GM19025 (cell line): ENCODE data around the gene BCL2A1.
"Not testable (repeated sequence)": the region's sequence is repeated elsewhere in the genome, so short reads cannot be mapped to it uniquely, and the experiment has no call there.

Source experiments
- ATAC-seq: cut with Tn5 transposase; IDR thresholded peaks from one replicate; pipeline ENCODE4 v1.9.1; 2021; ENCODE audit warnings: mild to moderate bottlenecking, low read depth, moderate library complexity; ENCODE audit not compliant: unreplicated experiment

The BCL2A1 gene

DNA sequence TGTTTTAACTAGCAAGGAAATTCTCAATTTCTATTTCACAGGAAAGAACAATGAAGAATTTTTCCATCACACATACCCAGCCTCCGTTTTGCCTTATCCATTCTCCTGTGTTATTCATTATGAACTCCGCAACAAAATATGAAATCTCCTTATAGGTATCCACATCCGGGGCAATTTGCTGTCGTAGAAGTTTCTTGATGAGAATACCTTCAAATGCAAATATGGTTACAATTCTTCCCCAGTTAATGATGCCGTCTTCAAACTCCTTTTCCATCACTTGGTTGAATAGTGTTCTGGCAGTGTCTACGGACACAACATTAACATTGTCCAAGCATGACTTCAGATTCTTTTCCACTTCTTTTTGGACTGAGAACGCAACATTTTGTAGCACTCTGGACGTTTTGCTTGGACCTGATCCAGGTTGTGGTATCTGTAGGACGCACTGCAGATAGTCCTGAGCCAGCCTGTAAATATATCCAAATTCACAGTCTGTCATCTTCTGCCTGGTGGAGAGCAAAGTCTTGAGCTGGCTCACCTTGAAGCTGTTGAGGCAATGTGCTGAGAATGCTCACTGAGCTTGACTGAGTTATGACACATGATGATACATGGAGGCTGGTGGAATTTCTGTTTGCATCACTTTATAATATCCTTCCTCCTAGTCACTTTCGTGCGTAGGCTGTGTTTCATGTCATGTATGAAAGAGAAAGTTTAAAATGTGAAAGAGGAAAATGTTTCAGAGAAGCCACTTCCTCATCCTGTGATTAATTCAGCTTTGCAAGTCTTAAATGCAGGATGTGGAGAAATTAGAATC, at the start of gene BCL2A1:
Gene BCL2A1, minus strand, starts transcription at position 573 of the 811 bp plus-strand sequence. Its CDS starts 77 bp downstream, at position 496.
- ATAC-seq: peak; percentile 43

DNA sequence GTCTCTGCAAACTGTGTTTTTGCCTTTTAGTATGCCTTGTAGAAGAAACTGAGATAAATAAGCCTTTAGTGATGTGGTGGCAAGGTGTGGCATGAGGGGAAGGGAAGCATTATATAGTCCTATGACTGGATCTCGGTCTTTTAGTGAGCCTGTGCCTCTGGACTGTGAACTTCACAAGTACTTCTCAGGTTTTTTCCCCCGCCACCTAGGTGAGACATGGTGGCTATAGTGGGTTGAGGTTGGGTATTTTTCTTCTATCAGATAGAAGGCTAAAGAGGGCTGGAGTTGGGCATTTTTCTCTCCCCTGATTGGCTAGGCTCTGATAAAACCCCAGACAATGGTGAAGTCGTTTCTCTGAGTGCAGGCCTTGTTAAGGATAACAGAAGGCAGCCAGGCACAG, 49.7 kb upstream of the BCL2A1 start:
- ATAC-seq: no peak

DNA sequence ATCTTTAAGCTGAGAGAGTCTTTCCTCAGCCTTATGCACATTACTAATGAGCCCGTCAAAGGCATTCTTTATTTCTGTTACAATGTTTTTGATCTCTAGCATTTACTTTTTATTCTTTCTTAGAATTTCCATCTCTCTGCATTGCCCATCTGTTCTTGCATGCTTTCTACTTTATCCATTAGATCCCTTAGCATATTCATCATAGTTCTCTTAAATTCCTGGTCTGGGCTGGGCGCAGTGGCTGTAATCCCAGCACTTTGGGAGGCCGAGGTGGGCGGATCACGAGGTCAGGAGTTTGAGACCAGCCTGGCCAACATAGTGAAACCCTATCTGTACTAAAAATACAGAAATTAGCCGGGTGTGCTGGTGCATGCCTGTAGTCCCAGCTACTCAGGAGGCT, 49.2 kb upstream of the BCL2A1 start:
- not testable (repeated sequence) for ATAC-seq

DNA sequence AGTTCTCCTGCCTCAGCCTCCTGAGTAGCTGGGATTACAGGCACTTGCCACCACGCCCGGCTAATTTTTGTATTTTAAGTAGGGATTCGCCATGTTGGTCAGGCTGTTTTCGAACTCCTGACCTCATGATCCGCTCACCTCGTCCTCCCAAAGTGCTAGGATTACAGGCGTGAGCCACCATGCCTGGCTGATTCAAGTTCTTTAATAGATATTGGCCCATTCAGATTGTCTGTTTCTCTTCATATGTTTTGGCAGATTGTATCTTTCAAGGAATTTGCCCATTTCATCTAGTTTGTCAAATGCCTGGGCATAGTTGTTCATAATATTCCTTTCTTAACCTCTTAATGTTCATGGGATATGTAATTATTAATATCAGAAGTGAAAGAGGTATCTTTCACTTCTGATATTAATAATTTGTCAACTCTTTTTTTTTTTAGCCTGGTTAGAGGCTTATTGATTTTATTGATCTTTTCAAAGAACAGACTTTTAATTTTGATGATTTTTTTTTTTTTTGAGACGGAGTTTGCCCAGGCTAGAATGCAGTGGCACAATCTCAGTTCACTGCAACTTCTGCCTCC, 48.3 kb upstream of the BCL2A1 start:
- no peak for ATAC-seq

DNA sequence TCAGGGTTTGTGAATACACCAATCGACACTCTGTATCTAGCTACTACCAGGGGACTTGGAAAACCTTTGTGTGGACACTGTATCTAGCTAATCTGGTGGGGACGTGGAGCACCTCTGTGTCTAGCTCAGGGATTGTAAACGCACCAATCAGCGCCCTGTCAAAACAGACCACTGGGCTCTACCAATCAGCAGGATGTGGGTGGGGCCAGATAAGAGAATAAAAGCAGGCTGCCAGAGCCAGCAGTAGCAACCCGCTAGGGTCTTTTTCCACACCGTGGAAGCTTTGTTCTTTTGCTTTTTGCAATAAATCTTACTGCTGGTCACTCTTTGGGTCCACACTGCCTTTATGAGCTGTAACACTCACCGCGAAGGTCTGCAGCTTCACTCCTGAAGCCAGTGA, 46.1 kb upstream of the BCL2A1 start:
- ATAC-seq: not testable (repeated sequence)

DNA sequence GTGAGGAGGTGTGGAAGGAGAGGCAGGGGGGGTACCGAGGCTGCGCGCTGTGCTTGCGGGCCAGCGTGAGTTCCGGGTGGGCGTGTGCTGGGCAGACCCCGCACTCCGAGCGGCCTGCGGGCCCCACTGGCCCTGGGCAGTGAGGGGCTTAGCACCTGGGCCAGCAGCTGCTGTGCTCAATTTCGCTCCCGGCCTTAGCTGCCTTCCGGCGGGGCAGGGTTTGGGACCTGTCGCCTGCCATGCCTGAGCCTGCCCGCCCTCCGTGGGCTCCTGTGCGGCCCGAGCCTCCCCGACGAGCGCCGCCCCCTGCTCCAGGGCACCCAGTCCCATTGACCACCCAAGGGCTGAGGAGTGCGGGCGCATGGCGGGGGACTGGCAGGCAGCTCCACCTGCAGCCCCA, 45.5 kb upstream of the BCL2A1 start:
- not testable (repeated sequence) for ATAC-seq

DNA sequence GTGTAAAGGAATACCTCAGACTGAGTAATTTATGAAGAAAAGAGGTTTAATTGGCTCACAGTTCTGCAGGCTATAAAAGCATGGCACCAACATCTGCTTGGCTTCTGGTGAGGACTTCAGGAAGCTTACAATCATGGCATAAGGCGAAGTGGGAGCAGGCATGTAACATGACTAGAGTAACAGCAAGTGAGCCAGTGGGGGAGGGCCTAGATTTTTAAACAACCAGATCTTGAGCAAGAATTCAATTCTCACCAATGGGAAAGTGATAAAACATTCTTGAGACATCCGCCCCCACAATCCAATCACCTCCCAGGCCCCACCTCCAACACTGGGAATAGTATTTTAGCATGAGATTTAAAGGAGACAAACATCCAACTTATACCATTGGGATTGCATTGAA, 44.2 kb upstream of the BCL2A1 start:
- ATAC-seq: no peak

DNA sequence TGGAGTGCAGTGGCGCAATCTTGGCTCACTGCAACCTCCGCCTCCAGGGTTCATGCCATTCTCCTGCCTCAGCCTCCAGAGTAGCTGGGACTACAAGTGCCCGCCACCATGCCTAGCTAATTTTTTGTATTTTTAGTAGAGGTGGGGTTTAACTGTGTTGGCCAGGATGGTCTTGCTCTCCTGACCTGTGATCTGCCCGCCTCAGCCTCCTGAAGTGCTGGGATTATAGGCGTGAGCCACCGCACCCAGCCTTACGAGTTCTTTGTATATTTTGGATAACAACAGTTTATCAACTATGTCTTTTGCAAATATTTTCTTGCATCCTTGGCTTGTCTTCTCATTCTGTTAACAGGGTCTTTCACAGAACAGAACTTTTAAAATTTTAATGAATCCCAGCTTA, 43.2 kb upstream of the BCL2A1 start:
- not testable (repeated sequence) for ATAC-seq

DNA sequence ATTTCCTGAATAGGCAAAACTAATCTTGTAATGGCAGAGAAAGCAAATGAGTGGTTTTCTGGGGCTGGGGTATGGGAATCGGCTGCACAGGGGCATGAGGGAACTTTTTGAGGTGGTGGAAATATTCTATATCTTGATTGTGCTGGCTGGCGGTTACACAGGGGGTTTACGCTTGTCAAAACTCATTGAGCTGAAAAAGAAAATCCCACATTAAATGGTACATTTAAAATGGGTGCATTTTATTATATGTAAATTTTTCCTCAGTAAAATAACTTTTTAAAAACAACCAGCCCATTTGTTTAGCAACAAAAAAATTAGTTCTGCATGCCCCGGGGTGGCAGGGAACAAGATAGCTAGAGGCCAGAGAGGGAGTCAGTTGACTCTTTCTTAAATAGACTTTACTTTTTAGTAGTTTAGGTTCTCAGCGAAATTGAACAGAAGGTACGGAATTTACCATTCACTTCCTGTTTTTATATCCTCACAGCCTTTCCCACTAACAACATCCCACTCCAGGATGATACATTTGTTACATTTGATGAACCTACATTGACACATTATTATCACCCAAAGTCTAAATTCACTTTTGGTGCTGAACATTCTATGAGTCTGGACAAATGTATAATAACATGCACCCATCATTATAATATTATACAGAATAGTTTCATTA, 41.2 kb upstream of the BCL2A1 start:
- no peak for ATAC-seq

DNA sequence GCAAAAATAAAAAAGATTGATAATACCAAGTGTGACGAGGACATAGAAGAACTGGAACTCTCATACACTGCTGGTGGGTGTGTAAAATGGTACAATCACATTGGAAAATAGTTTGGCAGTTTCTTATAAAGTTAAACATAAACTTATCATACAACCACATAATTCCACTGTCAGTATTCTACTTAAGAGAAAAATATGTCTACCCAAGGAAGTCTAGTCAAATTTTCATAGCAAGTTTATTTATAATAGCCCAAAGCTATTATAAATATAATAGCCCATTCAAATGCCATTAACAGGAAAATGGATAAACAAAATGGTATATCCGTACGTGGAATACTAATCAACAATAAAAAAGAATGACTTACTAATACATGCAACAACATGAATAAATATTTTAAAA, 40.6 kb upstream of the BCL2A1 start:
- no peak for ATAC-seq

DNA sequence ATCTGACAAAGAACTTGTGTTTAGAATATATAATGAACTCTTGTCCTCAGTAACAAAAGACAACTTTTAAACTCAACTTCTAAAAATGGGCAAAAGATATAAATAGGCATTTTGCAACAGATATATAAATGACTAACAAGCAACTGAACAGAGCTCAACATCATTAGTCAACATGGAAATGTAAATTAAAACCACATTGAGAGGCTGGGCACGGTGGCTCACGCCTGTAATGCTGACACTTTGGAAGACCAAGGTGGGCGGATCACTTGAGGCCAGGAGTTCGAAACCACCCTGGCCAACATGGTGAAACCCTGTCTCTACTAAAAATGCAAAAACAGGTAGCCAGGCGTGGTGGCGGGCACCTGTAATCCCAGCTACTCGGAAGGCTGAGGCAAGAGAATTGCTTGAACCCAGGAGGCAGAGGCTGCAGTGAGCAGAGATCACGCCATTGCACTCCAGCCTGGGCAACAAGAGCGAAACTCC, 40.1 kb upstream of the BCL2A1 start:
- not testable (repeated sequence) for ATAC-seq

DNA sequence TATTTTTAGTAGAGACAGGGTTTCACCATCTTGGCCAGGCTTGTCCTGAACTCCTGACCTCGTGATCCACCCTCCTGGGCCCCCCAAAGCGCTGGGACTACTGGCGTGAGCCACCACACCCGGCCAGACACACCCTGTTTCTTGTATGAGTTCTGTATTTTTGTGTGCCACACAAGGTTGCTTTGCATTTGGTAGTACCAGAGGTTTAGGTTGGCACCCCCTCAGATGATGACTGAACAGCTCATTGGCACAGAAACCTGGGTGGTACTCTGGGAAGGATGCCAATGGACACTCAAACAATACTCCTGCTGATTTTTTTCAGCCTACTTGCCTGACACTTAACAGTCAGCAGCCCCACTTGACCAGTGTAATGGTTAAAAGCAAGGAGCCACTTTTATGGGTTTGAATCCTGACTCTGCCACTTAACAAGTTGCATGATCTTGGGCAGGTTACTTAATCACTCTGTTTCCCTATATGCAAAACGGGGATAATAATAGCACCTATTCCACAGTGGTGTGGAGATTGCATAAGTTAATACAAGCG, 39.2 kb upstream of the BCL2A1 start:
- ATAC-seq: no peak

DNA sequence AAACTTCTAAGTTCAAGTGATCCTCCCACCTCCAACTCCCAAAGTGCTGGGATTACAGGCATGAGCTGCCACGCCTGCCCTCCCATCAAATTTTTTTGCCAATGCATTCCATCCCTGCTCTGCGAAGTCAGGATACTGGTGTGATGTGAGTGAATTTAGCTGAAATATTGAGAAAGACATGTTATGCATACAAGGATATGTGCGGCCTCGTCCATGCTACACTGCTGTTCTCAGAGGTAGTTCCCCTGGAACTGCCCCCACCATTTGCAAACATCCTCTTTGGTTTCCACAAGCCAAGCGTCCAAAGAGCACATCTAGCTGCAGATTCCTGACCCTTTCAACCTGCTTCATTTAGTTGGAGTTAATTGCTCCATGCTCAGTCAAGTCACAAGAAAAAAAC, 36.5 kb upstream of the BCL2A1 start:
- no peak for ATAC-seq

DNA sequence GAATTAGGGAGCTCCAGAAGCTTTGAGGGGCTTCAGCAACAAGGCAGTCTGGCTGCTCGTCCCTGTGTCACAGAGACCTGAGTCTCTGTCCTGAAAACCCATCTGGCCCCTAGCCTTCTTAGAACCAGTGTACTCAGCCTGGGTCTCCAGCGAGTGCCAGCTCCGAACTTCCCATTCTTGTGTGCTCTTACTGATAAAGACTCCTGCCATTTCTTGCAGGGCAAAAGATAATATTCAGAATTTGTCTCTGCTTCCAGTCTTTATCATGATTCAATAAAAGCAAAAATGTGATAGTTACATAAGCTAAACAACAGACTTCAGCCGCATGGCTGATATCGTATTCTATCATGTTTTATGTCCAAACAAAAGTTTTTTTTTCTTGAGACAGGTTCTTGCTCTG, 36.0 kb upstream of the BCL2A1 start:
- no peak for ATAC-seq

DNA sequence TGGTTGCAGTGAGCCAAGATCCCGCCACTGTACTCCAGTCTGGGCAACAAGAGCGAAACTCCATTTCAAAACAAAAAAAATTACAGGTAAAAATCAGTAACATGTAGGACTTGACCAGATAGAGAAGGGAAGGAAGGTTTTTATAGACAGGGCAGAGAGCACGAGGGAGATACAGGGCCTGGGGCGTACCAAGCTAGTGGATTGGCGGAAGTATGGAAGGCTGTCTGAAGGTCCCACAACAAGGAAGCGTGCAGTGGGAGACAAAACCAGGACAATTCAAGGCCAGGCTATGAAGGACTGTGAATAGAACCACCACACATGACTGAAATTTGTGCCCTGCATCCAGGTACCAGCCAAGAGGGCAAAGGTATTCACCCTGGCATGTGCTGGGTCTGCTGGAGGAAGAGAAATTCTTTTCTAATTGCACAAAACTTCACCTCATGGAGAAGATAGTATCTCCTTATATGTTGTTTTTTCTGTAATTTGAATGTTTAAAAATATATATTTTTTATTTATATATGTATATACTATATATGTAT, 33.0 kb upstream of the BCL2A1 start:
- ATAC-seq: no peak

DNA sequence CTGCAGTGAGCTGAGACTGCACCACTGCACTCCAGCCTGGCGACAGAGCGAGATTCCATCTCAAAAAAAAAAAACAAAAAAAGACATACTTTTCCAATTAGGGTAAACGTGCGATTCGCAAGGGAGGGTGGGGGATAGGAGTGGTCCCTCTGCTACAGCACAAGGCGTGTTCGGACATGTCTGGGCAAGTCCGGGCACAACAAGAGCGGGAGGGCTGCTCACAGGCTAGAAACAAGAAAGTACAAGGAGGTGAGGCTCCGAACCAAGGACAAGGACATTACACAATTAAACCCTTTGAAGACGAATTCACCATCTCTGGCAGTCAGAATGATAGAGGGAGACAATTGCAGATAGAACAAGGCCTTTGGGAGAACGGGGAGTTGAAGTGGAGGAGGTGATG, 32.2 kb upstream of the BCL2A1 start:
- no peak for ATAC-seq

DNA sequence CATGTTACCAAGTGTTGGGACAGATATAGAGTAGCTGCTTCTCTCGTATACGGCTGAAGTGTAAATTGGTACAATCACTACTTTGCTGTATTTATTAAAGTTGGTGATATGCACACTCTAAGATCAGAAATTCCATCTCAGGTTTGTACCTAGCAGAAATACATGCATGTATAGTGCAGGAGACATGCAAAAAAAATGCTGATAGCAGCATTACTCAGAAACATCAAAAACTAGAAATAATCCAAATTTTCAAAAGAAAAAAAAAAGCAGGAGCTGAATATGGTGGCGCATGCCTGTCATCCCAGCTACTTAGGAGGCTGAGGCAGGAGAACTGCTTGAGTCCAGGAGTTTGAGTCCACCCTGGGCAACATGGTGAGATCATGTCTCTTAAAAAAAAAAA, 31.3 kb upstream of the BCL2A1 start:
- ATAC-seq: no peak

DNA sequence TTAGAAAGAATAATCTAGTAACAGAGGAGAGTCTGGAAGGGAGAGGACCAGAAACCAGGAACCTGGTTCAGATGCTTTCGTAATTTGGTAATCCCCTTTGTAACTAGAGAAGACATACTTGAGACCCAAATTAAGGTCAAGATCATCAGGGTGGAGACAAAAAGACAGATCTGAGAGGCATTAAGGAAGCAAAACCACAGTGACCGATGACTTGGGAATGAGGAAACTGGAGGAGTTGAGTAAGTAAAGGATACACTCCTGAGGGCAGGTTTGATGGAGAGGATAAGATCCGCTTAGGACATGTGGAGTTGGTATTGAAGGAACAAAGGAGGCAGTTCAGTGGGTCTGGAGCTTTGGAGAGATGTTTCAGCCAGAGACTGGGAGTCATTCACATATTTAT, 23.6 kb upstream of the BCL2A1 start:
- no peak for ATAC-seq

DNA sequence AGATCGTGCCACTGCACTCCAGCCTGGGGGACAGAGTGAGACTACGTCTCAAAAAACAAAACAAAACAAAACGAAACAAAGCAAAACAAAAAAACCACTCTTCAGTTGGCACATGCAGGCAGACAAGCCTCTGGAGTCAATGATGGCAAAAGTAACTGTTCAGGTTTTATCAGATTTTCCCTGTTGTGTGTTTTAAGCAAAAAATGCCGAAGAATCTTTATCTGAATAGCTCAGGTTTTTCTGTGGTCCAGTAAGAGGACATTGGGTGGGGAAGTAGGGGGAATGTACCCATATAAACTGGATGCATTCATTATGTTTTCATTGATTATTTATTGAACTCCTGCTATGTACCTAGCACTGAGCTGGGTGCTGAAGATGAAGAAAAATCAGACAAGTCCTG, 20.8 kb upstream of the BCL2A1 start:
- ATAC-seq: no peak

DNA sequence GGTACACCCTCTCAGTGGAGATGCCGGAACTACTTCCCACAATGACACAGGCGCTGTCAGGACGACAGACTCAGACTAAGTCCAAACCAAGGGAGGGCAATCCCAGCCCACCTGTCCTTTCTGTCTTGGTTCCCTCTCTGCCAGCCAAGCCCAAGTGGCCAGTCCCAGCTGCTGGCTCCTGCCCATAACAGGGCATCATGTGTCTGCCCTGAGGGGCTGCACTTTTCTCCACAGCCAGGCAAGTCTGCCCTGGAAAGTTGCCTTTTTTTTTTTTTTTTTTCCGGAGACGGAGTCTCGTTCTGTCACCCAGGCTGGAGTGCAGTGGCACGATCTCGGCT, 20.0 kb upstream of the BCL2A1 start:
- ATAC-seq: no peak
